ENCODE measurements around the gene TRAF4. TPM values are rescaled to one million over a fixed set of nuclear protein-coding genes. Genes with fewer than 3 reads are reported as not detected.

TRAF4 gene
- polyA plus RNA-seq, 3 donors = 0.33 to 38.0 (median 1.0) TPM

DNA sequence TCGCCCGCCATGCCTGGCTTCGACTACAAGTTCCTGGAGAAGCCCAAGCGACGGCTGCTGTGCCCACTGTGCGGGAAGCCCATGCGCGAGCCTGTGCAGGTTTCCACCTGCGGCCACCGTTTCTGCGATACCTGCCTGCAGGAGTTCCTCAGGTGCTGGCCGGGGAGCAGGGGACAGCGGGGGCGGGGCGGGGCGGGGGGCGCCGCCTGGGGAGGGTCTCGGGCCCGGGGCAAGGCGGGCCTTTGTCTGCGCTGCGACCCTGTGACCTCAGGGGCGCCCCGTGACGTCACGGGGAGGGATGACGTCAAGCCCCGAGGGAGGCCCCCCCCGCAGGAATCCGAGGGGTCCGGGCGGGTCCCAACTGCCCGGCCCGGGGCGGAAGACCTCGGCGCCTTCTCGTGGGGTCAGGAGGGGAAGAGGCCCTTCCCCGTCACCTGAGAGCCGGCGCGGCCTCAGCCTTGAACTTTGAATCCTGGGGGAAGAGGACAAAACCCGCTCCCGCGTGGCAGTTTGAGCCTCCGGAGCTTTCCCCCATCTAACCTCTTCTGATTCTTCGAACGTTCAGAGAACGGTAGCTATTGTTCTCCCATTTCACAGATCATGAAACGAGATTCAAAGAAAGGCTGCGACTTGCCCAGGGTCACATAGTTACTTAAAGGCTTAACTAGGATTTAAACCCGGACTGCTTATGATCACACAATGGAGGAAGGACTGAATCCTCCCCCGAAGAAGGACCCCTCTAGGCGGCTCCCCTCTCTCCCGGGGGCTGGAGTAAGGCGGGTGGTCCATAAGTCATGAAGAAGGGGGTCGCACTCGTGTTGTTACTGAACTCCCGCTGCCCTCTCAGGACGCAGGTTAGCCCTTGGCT is 527 bp downstream of the TRAF4 start:
- H3K4me1 Mint-ChIP-seq = peaks cover 35% of the 10 kb centered on the region
- peaks cover 8 to 34% (median 32%) of the 10 kb centered on the region in 3 donors for H3K27me3 Mint-ChIP-seq (ENCODE audit: low read depth in 3 of 3)
- H3K27me3 ChIP-seq (ENCODE audit: control insufficient read depth in 2 of 2, insufficient read depth in 2 of 2, low read length in 2 of 2) = peaks cover 4 to 15% of the 10 kb centered on the region in 2 donors
- TF ChIP-seq CTCF (IDR thresholded peaks at IDR 0.05) = no peak
- peaks cover 0 to 5% (median 0%) of the 10 kb centered on the region in 7 donors for H3K9me3 Mint-ChIP-seq
- H3K79me2 ChIP-seq (ENCODE audit: insufficient read depth, low read length) = no peaks in the 10 kb centered on the region
- H3K9ac ChIP-seq (ENCODE audit: insufficient read depth, low read length, poor library complexity, severe bottlenecking) = peak overlapping the region; percentile 59
- H3K9me3 ChIP-seq (replicated peaks in 1 of 2; ENCODE audit: control insufficient read depth in 1 of 2, insufficient read depth in 1 of 2, low read length in 2 of 2) = no peaks in the 10 kb centered on the region
- H4K20me1 ChIP-seq (ENCODE audit: insufficient read depth, low read length) = peaks cover 13% of the 10 kb centered on the region
- H3K4me3 Mint-ChIP-seq = peak overlapping the region; percentile 76 to 84
- H3K27ac Mint-ChIP-seq = peak overlapping the region in 5 of 7 donors; percentile 8 to 81 (median 69)
- peak overlapping the region; percentile 90 for H3K4me2 ChIP-seq (replicated peaks; ENCODE audit: extremely low read depth, low read length, poor library complexity, severe bottlenecking)
- WGBS (ENCODE audit: insufficient coverage) = 1% methylated on average over 57 of the region's 61 CpGs
- DNase-seq = peak in 1 of 3 donors; percentile 57
- H3K27ac ChIP-seq (ENCODE audit: low read depth in 1 of 2, low read length in 2 of 2) = no peak overlapping the region
- intact Hi-C loops (cut with micrococcal nuclease) = loop anchor here in 1 of 2 donors (2.0 to 10.0 kb wide), 2 partner anchors 16 to 210 kb away; partner anchors contain the start of genes NEK8 and PHF12
- H2AFZ ChIP-seq (ENCODE audit: insufficient read depth, low read depth, low read length, poor library complexity, severe bottlenecking) = no peak overlapping the region
- H3K4me3 ChIP-seq (replicated peaks in 1 of 3; ENCODE audit: low read depth in 2 of 3, low read length in 3 of 3) = peak overlapping the region; percentile 15 to 82 (median 28)
- H3K4me1 ChIP-seq (ENCODE audit: control insufficient read depth in 1 of 2, insufficient read depth in 2 of 2, low read length in 2 of 2) = peaks cover 49 to 51% of the 10 kb centered on the region in 2 donors
- H3K36me3 ChIP-seq (replicated peaks in 1 of 2; ENCODE audit: control insufficient read depth in 1 of 2, insufficient read depth in 2 of 2, low read length in 2 of 2) = no peaks in the 10 kb centered on the region
- peaks cover 12 to 13% of the 10 kb centered on the region in 2 donors for H3K36me3 Mint-ChIP-seq

DNA sequence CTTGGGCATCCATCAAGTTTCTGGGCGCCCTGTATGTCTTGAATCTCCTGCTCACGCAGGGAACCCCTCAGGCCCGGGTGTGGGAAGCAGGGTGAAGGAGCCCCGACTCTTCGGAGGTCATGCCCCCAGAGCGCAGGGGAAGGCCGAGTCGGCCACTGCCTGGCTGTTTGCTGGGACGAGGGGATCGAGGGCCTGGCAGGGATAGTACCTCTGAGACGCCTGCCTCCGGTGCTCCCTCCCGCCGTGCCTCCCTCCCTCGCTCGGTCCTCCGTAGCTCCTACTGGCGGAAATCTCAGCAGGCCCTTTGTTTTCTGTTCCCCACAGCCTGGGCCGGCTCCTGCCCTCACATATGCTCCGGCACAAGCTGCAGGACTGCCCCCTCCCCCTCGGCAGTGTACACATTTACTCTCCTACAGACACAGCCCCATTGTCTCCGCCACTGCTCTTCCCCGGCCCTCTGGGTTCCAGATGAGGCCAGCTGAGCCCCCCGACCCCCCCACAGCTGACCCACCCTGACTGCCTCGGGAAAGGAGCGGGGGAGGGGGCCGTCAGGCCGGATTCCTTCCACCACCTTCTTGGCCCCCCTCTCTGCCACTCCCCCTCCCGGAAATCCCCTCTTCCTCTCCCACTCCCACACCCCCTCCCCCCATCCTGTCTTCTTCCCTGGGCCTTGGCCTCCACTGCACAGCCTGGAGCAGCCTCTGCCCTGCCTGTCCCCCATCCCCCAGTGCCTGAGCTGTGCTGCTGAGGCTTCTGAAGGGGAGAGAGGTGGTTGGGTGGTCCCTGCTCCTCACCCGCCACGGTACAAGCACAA is 1.4 kb downstream of the TRAF4 start:
- Histone ChIP-seq H3K79me2 (ENCODE audit: insufficient read depth, low read length) (no peaks in the 10 kb centered on the region), H3K9ac (ENCODE audit: insufficient read depth, low read length, poor library complexity, severe bottlenecking) (peak overlapping the region; percentile 36), H4K20me1 (ENCODE audit: insufficient read depth, low read length) (peaks cover 13% of the 10 kb centered on the region)

More for the DNA sequence above, 1.4 kb downstream of the TRAF4 start:
- Histone ChIP-seq H3K4me1 (ENCODE audit: control insufficient read depth in 1 of 2, insufficient read depth in 2 of 2, low read length in 2 of 2) (peaks cover 49 to 51% of the 10 kb centered on the region in 2 donors), H3K9me3 (replicated peaks in 1 of 2; ENCODE audit: control insufficient read depth in 1 of 2, insufficient read depth in 1 of 2, low read length in 2 of 2) (no peaks in the 10 kb centered on the region), H2AFZ (ENCODE audit: insufficient read depth, low read depth, low read length, poor library complexity, severe bottlenecking) (no peak overlapping the region), H3K36me3 (replicated peaks in 1 of 2; ENCODE audit: control insufficient read depth in 1 of 2, insufficient read depth in 2 of 2, low read length in 2 of 2) (no peaks in the 10 kb centered on the region), H3K27me3 (ENCODE audit: control insufficient read depth in 2 of 2, insufficient read depth in 2 of 2, low read length in 2 of 2) (peaks cover 4 to 15% of the 10 kb centered on the region in 2 donors), H3K27ac (ENCODE audit: low read depth in 1 of 2, low read length in 2 of 2) (no peak overlapping the region), H3K4me3 (replicated peaks in 1 of 3; ENCODE audit: low read depth in 2 of 3, low read length in 3 of 3) (peak overlapping the region; percentile 2 to 82 (median 28)), H3K4me2 (replicated peaks; ENCODE audit: extremely low read depth, low read length, poor library complexity, severe bottlenecking) (peak overlapping the region; percentile 90)
- Mint-ChIP-seq H3K4me3 (peak overlapping the region; percentile 76 to 84), H3K27ac (peak overlapping the region in 5 of 7 donors; percentile 8 to 81 (median 69)), H3K4me1 (peaks cover 35% of the 10 kb centered on the region), H3K27me3 (ENCODE audit: low read depth in 3 of 3) (peaks cover 8 to 30% (median 27%) of the 10 kb centered on the region in 3 donors), H3K9me3 (peaks cover 0 to 5% (median 0%) of the 10 kb centered on the region in 7 donors), H3K36me3 (peaks cover 9 to 10% of the 10 kb centered on the region in 2 donors)
- intact Hi-C loops (cut with micrococcal nuclease) = loop anchor here in 1 of 2 donors (2.0 to 10.0 kb wide), 2 partner anchors 16 to 210 kb away; partner anchors contain the start of genes NEK8 and PHF12
- DNase-seq = peak in 1 of 3 donors; percentile 24
- WGBS (ENCODE audit: insufficient coverage) = 2% methylated on average over 26 of the region's 31 CpGs
- TF ChIP-seq CTCF (IDR thresholded peaks at IDR 0.05) = no peak
